Stomach (tissue), 9 donors: ENCODE data around the gene FRMPD1. TPM values are rescaled to one million over a fixed set of nuclear protein-coding genes. Genes with fewer than 3 reads are reported as not detected.

Source experiments
- DNase-seq, 2 donors: peaks; one replicate each; pipeline versions ENCODE4 v3.0.0 to v3.0.0-alpha.2; 2013 to 2019
- H3K27ac ChIP-seq, 5 donors: fragments of 200-600 bp in 4 of 5; sonication (generic) in 4 of 5; one replicate each; pipeline ENCODE4 v1.5.1; 2013 to 2019; ENCODE audit warnings: mild to moderate bottlenecking in 1 of 5, moderate library complexity in 1 of 5
- H3K27me3 ChIP-seq, 3 donors: fragments of 200-600 bp; sonication (generic); one replicate each; pipeline ENCODE4 v1.5.1; 2017 to 2019; ENCODE audit warnings: mixed run types in 1 of 3
- H3K36me3 ChIP-seq, 4 donors: fragments of 200-600 bp; sonication (generic); 1 replicate in 3 of 4; 2 replicates in 1 of 4; pipeline ENCODE4 v1.5.1; 2016 to 2019
- H3K4me1 ChIP-seq, 4 donors: fragments of 200-600 bp; sonication (generic); one replicate each; pipeline ENCODE4 v1.5.1; 2016 to 2019
- H3K4me3 ChIP-seq, 4 donors: fragments of 200-600 bp; sonication (generic) in 3 of 4; one replicate each; pipeline ENCODE4 v1.5.1; 2016 to 2019; ENCODE audit warnings: mild to moderate bottlenecking in 1 of 4
- H3K9me3 ChIP-seq, 4 donors: fragments of 200-600 bp; sonication (generic); one replicate each; pipeline ENCODE4 v1.5.1; 2016 to 2019
- EP300 ChIP-seq: sonication (generic); formaldehyde crosslinking; IDR thresholded peaks from one replicate; pipeline ENCODE4 v1.6.1; 2017; ENCODE audit warnings: antibody characterized with exemption
- POLR2A ChIP-seq, 4 donors: fragments of 450-650 bp; IDR thresholded peaks; one replicate each; pipeline ENCODE4 v1.6.1; 2016; ENCODE audit warnings: antibody characterized with exemption in 4 of 4, control low read depth in 2 of 4, mild to moderate bottlenecking in 1 of 4, moderate library complexity in 1 of 4
- POLR2AphosphoS5 ChIP-seq, 3 donors: sonication (generic); formaldehyde crosslinking; IDR thresholded peaks; one replicate each; pipeline ENCODE4 v1.6.1; 2016; ENCODE audit warnings: antibody characterized with exemption in 3 of 3
- WGBS, 5 donors: extraction: QIAGEN DNeasy Blood & Tissue Kit in 3 of 5; methylation state at CpG; one replicate each; pipeline versions ENCODE4 v1.1.5 to v1.1.7; 2013 to 2018; 5-methylcytosine and 5-hydroxymethylcytosine counted together
- intact Hi-C: fragments of 100-400 bp; cut with DNase I; formaldehyde crosslinking; loops from one replicate; pipeline ENCODE4 v1.15.1; 2023; ENCODE audit warnings: low total_unique reads
- polyA plus RNA-seq, 3 donors: library from polyadenylated mRNA; stranded (reverse); fragments of 200-250 nt; gene quantifications; one replicate each; pipeline ENCODE4 v1.2.3, GENCODE V29; 2013
- total RNA-seq, 5 donors: library from RNA; depleted of rRNA; stranded (reverse); fragments of >200 nt; gene quantifications; one replicate each; pipeline versions ENCODE4 v1.1.0 to v1.2.3, GENCODE V29; 2014 to 2016
- TF ChIP-seq, protein P1 (sequence below), 7 experiments: fragments of 450-650 bp in 4 of 7; fragments of 200-600 bp in 3 of 7; sonication (generic) in 3 of 7; IDR thresholded peaks; one replicate each; pipeline ENCODE4 v1.5.1; 2016 to 2019; ENCODE audit warnings: antibody characterized with exemption in 7 of 7, control low read depth in 2 of 7, mild to moderate bottlenecking in 1 of 7
- donor health status: healthy with polysubstance abuse.
- donor health status: Bipolar disorder and iron deficiency.
- donor health status: healthy.

Gene FRMPD1
- total and polyA plus RNA-seq, 8 donors: under 0.01 to 0.18 (median 0.10) TPM; not detected in 4

DNA sequence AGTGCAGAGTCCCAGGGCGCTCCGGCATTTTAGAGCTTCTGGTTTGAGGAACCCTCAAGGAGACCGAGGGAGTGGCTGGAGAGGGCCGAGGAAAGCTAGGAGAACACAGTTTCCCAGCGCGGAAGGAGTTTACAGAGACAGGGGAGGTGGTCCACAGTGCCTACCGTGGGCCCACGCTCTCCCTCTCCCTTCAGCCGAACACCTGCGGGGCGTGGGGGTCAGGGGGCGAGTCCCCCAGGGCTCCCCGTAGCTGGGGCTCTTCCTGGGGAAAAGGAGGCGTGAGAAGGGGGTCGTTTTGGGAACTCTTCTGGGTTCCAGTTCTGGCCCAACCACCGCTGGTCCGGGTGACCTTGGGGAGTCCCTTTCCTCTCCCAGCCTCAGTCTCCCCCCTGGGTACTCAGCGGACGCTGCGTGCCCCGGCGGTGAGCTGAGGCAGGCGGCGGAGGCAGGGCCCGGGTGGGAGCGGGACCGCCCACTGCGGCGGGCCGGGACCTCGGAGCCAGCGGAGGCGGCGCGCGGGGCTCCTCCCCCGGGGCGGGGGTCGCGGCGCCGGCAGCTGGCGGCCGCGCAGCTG, 368 bp upstream of the FRMPD1 start:
- Histone ChIP-seq H3K4me1 (peaks cover 8 to 18% (median 12%) of the 10 kb centered on the region in 4 donors), H3K4me3 (peak overlapping the region; percentile 59 to 70 (median 65)), H3K9me3 (no peaks in the 10 kb centered on the region), H3K27me3 (peaks cover 0 to 64% (median 14%) of the 10 kb centered on the region in 3 donors), H3K27ac (no peak overlapping the region), H3K36me3 (no peaks in the 10 kb centered on the region)
- DNase-seq: no peak
- intact Hi-C loops: no loop called here
- 13 to 28% (median 17%) methylated on average over 24 to 45 of the region's 45 CpGs for WGBS, 5 donors
- TF ChIP-seq, protein P1, sequence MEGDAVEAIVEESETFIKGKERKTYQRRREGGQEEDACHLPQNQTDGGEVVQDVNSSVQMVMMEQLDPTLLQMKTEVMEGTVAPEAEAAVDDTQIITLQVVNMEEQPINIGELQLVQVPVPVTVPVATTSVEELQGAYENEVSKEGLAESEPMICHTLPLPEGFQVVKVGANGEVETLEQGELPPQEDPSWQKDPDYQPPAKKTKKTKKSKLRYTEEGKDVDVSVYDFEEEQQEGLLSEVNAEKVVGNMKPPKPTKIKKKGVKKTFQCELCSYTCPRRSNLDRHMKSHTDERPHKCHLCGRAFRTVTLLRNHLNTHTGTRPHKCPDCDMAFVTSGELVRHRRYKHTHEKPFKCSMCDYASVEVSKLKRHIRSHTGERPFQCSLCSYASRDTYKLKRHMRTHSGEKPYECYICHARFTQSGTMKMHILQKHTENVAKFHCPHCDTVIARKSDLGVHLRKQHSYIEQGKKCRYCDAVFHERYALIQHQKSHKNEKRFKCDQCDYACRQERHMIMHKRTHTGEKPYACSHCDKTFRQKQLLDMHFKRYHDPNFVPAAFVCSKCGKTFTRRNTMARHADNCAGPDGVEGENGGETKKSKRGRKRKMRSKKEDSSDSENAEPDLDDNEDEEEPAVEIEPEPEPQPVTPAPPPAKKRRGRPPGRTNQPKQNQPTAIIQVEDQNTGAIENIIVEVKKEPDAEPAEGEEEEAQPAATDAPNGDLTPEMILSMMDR (IDR thresholded peaks at IDR 0.05): no peak
- TF ChIP-seq POLR2A (IDR thresholded peaks at IDR 0.05): no peak
- TF ChIP-seq POLR2AphosphoS5 (IDR thresholded peaks at IDR 0.05): no peak
- no peak for TF ChIP-seq EP300

DNA sequence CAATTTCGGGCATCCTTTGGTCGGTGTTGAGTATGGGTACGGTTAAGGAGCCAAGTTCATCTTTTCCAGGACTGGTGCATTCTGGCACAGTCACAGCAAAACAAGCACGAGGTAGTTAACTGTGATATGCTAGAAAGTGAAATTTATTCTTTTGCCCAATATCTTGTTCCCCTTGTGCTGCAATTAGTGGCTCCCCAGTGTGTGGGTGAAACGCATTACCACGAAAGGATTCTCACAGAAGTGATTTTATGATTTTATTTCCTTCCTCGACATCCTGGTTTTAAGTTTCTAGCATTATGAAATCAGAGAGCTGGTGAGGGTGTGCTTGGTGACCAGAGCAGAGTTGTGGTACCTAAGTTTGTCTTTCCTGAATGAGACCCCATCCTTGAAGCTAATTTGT, 1.5 kb downstream of the FRMPD1 start:
- Histone ChIP-seq H3K27me3 (peaks cover 0 to 65% (median 18%) of the 10 kb centered on the region in 3 donors), H3K4me1 (peaks cover 8 to 18% (median 12%) of the 10 kb centered on the region in 4 donors), H3K27ac (no peak overlapping the region), H3K9me3 (no peaks in the 10 kb centered on the region), H3K36me3 (no peaks in the 10 kb centered on the region), H3K4me3 (no peak overlapping the region)
- 74 to 82% (median 78%) methylated on average over 7 of the region's 7 CpGs for WGBS, 5 donors
- TF ChIP-seq EP300 (no peak), POLR2AphosphoS5 (IDR thresholded peaks at IDR 0.05) (no peak), POLR2A (IDR thresholded peaks at IDR 0.05) (no peak)
- TF ChIP-seq, protein P1 (IDR thresholded peaks at IDR 0.05): no peak
- no peak for DNase-seq
- intact Hi-C loops: no loop called here

DNA sequence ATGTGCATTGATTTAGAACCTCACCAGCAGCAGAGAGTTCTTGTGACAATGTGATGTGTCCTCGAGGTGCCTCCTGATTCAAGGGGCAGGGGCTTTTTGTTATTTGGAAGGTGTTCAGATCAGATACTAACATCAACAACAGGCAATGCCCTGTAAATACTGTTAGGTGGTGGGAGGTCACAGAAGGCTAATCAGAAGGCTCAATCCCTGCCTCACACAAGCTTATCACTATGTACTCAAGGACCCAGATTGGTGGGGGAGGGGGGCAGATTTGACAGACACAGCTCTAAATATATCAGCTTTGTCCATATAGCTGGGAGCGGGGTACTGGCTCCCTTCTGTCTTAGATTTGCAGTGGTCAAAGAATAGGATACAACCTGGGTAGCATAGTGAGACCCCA, 2.6 kb downstream of the FRMPD1 start:
- intact Hi-C loops: no loop called here
- no peak overlapping the region for H3K4me3 ChIP-seq
- H3K4me1 ChIP-seq: peaks cover 8 to 18% (median 12%) of the 10 kb centered on the region in 4 donors
- TF ChIP-seq EP300 (no peak), POLR2A (IDR thresholded peaks at IDR 0.05) (no peak), POLR2AphosphoS5 (IDR thresholded peaks at IDR 0.05) (no peak)
- TF ChIP-seq, protein P1 (IDR thresholded peaks at IDR 0.05): no peak
- no peak overlapping the region for H3K27ac ChIP-seq
- no peaks in the 10 kb centered on the region for H3K9me3 ChIP-seq
- no peaks in the 10 kb centered on the region for H3K36me3 ChIP-seq
- no peak for DNase-seq
- peaks cover 0 to 71% (median 18%) of the 10 kb centered on the region in 3 donors for H3K27me3 ChIP-seq
- WGBS, 5 donors: 43 to 77% (median 61%) methylated on average over 2 of the region's 2 CpGs

DNA sequence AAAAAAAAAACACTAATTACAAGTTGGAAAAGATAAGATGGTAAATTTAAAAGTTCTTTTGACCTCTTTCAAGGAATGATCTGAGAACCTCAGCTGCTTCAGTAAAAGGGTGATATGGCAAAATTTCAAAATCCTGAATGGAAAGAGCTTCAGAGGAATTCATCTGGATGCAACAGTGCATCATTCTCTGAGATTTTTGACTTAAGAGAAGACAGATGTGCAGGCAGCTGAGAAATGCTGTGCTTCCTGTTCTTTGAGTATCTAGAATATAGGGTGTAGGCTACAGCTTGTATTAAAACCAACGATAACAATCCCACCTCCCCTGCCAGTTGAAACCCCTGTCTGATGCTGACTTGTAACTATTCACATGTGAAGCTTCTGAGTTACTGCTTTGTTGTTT, 6.2 kb downstream of the FRMPD1 start:
- Histone ChIP-seq H3K27me3 (peaks cover 0 to 69% (median 8%) of the 10 kb centered on the region in 3 donors), H3K4me1 (peaks cover 0 to 2% (median 0%) of the 10 kb centered on the region in 4 donors), H3K9me3 (no peaks in the 10 kb centered on the region), H3K4me3 (no peak overlapping the region), H3K36me3 (no peaks in the 10 kb centered on the region), H3K27ac (no peak overlapping the region)
- intact Hi-C loops: no loop called here
- WGBS, 5 donors: 59 to 72% (median 67%) methylated on average over 1 of the region's 1 CpG
- no peak for DNase-seq
- TF ChIP-seq POLR2A (IDR thresholded peaks at IDR 0.05): no peak
- no peak for TF ChIP-seq EP300
- TF ChIP-seq, protein P1 (IDR thresholded peaks at IDR 0.05): no peak
- TF ChIP-seq POLR2AphosphoS5 (IDR thresholded peaks at IDR 0.05): no peak
